ENCODE measurements around the gene HUNK. TPM values are rescaled to one million over a fixed set of nuclear protein-coding genes. Genes with fewer than 3 reads are reported as not detected.
"Not testable (repeated sequence)": the region's sequence is repeated elsewhere in the genome, so short reads cannot be mapped to it uniquely, and the experiment has no call there.

HUNK gene
- total RNA-seq, 4 donors from 2014 or later = 0.22 to 1.2 (median 0.36) TPM

- Histone ChIP-seq H3K9me3 (no peaks in the 10 kb centered on the region), H3K27me3 (no peaks in the 10 kb centered on the region), H3K27ac (no peak overlapping the region), H3K36me3 (no peaks in the 10 kb centered on the region), H3K4me1 (no peaks in the 10 kb centered on the region), H3K4me3 (replicated peaks in 1 of 3) (no peak overlapping the region)
- intact Hi-C loops (cut with DNase I) = no loop called here
- WGBS, 2 donors = 82 to 89% methylated on average over 3 of the region's 3 CpGs
- DNase-seq = no peak
- no peak for TF ChIP-seq POLR2A (IDR thresholded peaks at IDR 0.05)
- TF ChIP-seq CTCF (IDR thresholded peaks at IDR 0.05) = no peak
These were observed 25.1 kb upstream of the HUNK start for GRCh38 chr21:31847761-31848160.

GRCh38 chr21:31848326-31848985 lies 24.4 kb upstream of the HUNK start:
- Histone ChIP-seq H3K36me3 (no peaks in the 10 kb centered on the region), H3K4me1 (no peaks in the 10 kb centered on the region), H3K27ac (no peak overlapping the region), H3K9me3 (no peaks in the 10 kb centered on the region), H3K27me3 (no peaks in the 10 kb centered on the region), H3K4me3 (replicated peaks in 1 of 3) (no peak overlapping the region)
- intact Hi-C loops (cut with DNase I) = no loop called here
- 89 to 93% methylated on average over 4 of the region's 4 CpGs for WGBS, 2 donors
- no peak for DNase-seq
- TF ChIP-seq CTCF (IDR thresholded peaks at IDR 0.05) (no peak), POLR2A (IDR thresholded peaks at IDR 0.05) (no peak)

- TF ChIP-seq POLR2A (IDR thresholded peaks at IDR 0.05) (no peak), CTCF (IDR thresholded peaks at IDR 0.05) (no peak)
- no peaks in the 10 kb centered on the region for H3K4me1 ChIP-seq
- H3K27me3 ChIP-seq = no peaks in the 10 kb centered on the region
- no peak overlapping the region for H3K27ac ChIP-seq
- H3K36me3 ChIP-seq = no peaks in the 10 kb centered on the region
- WGBS, 2 donors = 91 to 92% methylated on average over 7 of the region's 7 CpGs
- intact Hi-C loops (cut with DNase I) = no loop called here
- no peaks in the 10 kb centered on the region for H3K9me3 ChIP-seq
- no peak for DNase-seq
- no peak overlapping the region for H3K4me3 ChIP-seq (replicated peaks in 1 of 3)
These were observed 21.9 kb upstream of the HUNK start for GRCh38 chr21:31850886-31851285.

- no peaks in the 10 kb centered on the region for H3K27me3 ChIP-seq
- no peak overlapping the region for H3K27ac ChIP-seq
- H3K36me3 ChIP-seq = no peaks in the 10 kb centered on the region
- WGBS, 2 donors = 88 to 94% methylated on average over 4 of the region's 4 CpGs
- H3K9me3 ChIP-seq = no peaks in the 10 kb centered on the region
- intact Hi-C loops (cut with DNase I) = no loop called here
- H3K4me1 ChIP-seq = no peaks in the 10 kb centered on the region
- TF ChIP-seq CTCF (IDR thresholded peaks at IDR 0.05) (no peak), POLR2A (IDR thresholded peaks at IDR 0.05) (no peak)
- no peak overlapping the region for H3K4me3 ChIP-seq (replicated peaks in 1 of 3)
- DNase-seq = no peak
These were observed 17.6 kb upstream of the HUNK start for GRCh38 chr21:31855180-31855579.

- DNase-seq = no peak
- no peak overlapping the region for H3K4me3 ChIP-seq (replicated peaks in 1 of 3)
- no peaks in the 10 kb centered on the region for H3K36me3 ChIP-seq
- no peak overlapping the region for H3K27ac ChIP-seq
- no peaks in the 10 kb centered on the region for H3K27me3 ChIP-seq
- TF ChIP-seq CTCF (IDR thresholded peaks at IDR 0.05) = no peak
- no peak for TF ChIP-seq POLR2A (IDR thresholded peaks at IDR 0.05)
- 80 to 86% methylated on average over 7 of the region's 7 CpGs for WGBS, 2 donors
- intact Hi-C loops (cut with DNase I) = no loop called here
- no peaks in the 10 kb centered on the region for H3K9me3 ChIP-seq
- peaks cover 0 to 4% of the 10 kb centered on the region in 2 donors for H3K4me1 ChIP-seq
These were observed 15.7 kb upstream of the HUNK start for GRCh38 chr21:31857096-31857495.

GRCh38 chr21:31857631-31858030 lies 15.2 kb upstream of the HUNK start:
- H3K27ac ChIP-seq; DNase-seq; H3K36me3 ChIP-seq; H3K4me1 ChIP-seq; intact Hi-C loops (cut with DNase I); H3K9me3 ChIP-seq; H3K27me3 ChIP-seq; H3K4me3 ChIP-seq (replicated peaks in 1 of 3): not testable (repeated sequence)
- 83% methylated on average over 7 of the region's 7 CpGs for WGBS, 2 donors
